ENCODE data around the gene HNRNPF.

- TF ChIP-seq CTCF (IDR thresholded peaks at IDR 0.05) (no peak), POLR2A (IDR thresholded peaks at IDR 0.05) (no peak)
Observed at GRCh38 chr10:43377424-43377883, 31.5 kb downstream of the HNRNPF start.
